ENCODE results near the gene GRIA1.

The GRIA1 gene

DNA sequence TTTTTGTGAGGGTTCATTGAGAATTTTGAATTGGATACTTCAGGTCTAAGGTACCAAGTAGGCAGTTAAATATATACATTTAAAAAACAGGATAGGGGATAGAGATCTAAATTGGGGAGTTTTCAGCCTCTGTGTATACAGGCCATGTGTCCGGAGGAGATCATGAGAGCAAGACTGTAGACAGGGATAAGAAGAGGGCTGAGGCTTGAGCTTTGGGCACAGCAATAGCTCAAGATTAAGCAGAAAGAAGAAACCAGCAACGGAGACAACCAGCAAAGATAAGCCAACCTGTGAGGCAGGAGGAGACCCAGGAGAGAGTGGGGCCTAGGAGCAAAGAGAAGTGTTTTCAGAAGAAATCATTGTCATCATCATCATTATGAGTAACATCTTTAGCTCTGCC, 258.4 kb downstream of the GRIA1 start:
- H3K27ac ChIP-seq (ENCODE audit: low read length), result no peak overlapping the region
- no peaks in the 10 kb centered on the region for H3K9me3 ChIP-seq (ENCODE audit: control insufficient read depth, insufficient read depth, low read length)
- no peak overlapping the region for H3K4me3 ChIP-seq (ENCODE audit: low read length)
- H3K4me1 ChIP-seq (ENCODE audit: control insufficient read depth, insufficient read depth, low read length), result no peaks in the 10 kb centered on the region
- DNase-seq (ENCODE audit: low read depth, low spot score), result no peak
- no CpG with 5 or more reads among the region's 2 CpGs for WGBS (ENCODE audit: insufficient coverage, insufficient read length)
- H3K36me3 ChIP-seq (ENCODE audit: control insufficient read depth, insufficient read depth, low read length), result no peaks in the 10 kb centered on the region
- H3K27me3 ChIP-seq (ENCODE audit: control insufficient read depth, insufficient read depth, low read length), result no peaks in the 10 kb centered on the region

GRCh38 chr5:153749960-153750359, 259.5 kb downstream of the GRIA1 start:
- no peaks in the 10 kb centered on the region for H3K27me3 ChIP-seq (ENCODE audit: control insufficient read depth, insufficient read depth, low read length)
- no peak overlapping the region for H3K27ac ChIP-seq (ENCODE audit: low read length)
- H3K36me3 ChIP-seq (ENCODE audit: control insufficient read depth, insufficient read depth, low read length), result no peaks in the 10 kb centered on the region
- H3K9me3 ChIP-seq (ENCODE audit: control insufficient read depth, insufficient read depth, low read length), result no peaks in the 10 kb centered on the region
- no CpG with 5 or more reads among the region's 4 CpGs for WGBS (ENCODE audit: insufficient coverage, insufficient read length)
- H3K4me3 ChIP-seq (ENCODE audit: low read length), result no peak overlapping the region
- DNase-seq (ENCODE audit: low read depth, low spot score), result no peak
- H3K4me1 ChIP-seq (ENCODE audit: control insufficient read depth, insufficient read depth, low read length), result no peaks in the 10 kb centered on the region

DNA sequence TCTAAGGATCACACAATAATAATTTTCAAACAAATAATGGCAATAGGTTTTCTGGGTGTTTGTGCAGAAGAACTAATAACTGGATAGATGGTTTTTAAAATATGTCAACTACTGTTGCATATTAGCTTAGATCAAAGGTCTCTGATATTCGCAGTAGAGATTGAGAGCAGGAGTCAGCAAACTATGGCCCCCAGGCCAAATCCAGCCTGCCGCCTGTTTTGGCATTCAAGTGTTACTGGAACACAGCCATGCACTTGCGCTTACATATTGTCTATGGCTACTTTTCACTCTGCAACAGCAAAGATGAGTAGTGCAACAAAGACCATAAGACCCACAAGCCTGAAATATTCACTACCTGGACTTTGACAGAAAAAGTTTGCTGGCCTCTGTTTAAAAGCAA, 260.8 kb downstream of the GRIA1 start:
- Histone ChIP-seq H3K9me3 (ENCODE audit: control insufficient read depth, insufficient read depth, low read length) (no peaks in the 10 kb centered on the region), H3K4me3 (ENCODE audit: low read length) (no peak overlapping the region), H3K27ac (ENCODE audit: low read length) (no peak overlapping the region), H3K36me3 (ENCODE audit: control insufficient read depth, insufficient read depth, low read length) (no peaks in the 10 kb centered on the region), H3K27me3 (ENCODE audit: control insufficient read depth, insufficient read depth, low read length) (no peaks in the 10 kb centered on the region), H3K4me1 (ENCODE audit: control insufficient read depth, insufficient read depth, low read length) (no peaks in the 10 kb centered on the region)
- no CpG with 5 or more reads among the region's 3 CpGs for WGBS (ENCODE audit: insufficient coverage, insufficient read length)
- DNase-seq (ENCODE audit: low read depth, low spot score), result no peak

DNA sequence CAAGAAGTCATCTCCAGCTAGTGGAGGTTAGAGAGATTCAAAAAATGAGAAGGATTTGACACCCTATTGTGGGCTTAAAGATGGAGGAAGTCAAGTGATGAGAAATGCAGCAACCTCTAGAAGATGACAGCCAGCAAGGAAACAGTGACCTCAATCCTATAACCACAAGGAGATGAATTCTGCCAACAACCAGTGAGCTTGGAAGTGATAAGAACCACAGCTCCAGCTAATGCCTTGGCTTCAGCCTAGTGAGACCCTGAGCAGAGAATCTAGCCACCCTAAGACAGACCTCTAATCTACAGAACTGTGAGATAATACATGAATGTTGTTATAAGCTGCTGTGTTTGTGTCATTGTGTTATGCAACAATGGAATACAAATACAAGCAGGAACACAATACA, 262.4 kb downstream of the GRIA1 start:
- Histone ChIP-seq H3K4me3 (ENCODE audit: low read length) (no peak overlapping the region), H3K27me3 (ENCODE audit: control insufficient read depth, insufficient read depth, low read length) (no peaks in the 10 kb centered on the region), H3K27ac (ENCODE audit: low read length) (no peak overlapping the region), H3K4me1 (ENCODE audit: control insufficient read depth, insufficient read depth, low read length) (no peaks in the 10 kb centered on the region), H3K9me3 (ENCODE audit: control insufficient read depth, insufficient read depth, low read length) (no peaks in the 10 kb centered on the region), H3K36me3 (ENCODE audit: control insufficient read depth, insufficient read depth, low read length) (no peaks in the 10 kb centered on the region)
- no peak for DNase-seq (ENCODE audit: low read depth, low spot score)

DNA sequence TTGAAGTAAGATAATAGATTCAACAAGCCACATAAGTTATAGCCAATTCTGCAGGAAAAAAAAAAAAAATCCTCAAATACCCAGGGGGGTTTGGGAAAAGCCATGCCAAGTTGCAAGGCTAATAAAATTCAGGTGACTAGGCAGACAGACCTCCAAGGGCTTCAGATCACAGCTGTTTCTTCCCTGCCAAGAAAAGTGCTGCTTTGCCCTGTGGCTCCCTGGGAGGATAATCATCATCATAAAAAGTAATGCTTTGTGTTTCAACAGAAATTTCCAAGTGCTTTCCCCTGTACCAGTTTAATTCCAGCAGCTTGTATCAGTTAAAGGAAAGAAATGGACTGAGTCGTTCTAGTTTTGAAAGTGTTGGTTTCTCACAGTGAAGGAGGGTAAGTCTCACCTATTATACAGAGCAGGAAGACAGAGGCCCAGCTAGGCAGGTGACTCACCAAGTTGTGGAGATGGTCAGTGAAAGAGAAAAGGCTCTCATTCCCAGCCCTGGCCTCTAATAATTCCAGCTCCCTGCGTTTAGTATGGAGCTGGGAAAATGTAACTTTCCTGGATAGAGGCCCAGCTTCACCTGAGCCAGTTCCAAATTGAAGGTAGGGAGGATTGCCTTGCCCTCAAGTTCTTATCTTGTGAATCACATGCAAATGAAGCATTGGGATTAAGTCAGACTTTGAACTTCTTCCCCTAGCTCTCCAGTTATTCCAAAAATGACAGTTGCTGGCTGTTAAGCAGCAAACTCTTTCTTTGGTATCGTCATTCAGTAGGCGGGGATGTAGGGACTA, 263.4 kb downstream of the GRIA1 start:
- Histone ChIP-seq H3K27me3 (ENCODE audit: control insufficient read depth, insufficient read depth, low read length) (no peaks in the 10 kb centered on the region), H3K4me1 (ENCODE audit: control insufficient read depth, insufficient read depth, low read length) (no peaks in the 10 kb centered on the region), H3K4me3 (ENCODE audit: low read length) (no peak overlapping the region), H3K9me3 (ENCODE audit: control insufficient read depth, insufficient read depth, low read length) (no peaks in the 10 kb centered on the region), H3K36me3 (ENCODE audit: control insufficient read depth, insufficient read depth, low read length) (no peaks in the 10 kb centered on the region), H3K27ac (ENCODE audit: low read length) (no peak overlapping the region)
- no peak for DNase-seq (ENCODE audit: low read depth, low spot score)
- no CpG with 5 or more reads among the region's 4 CpGs for WGBS (ENCODE audit: insufficient coverage, insufficient read length)

GRCh38 chr5:153755913-153756500, 265.5 kb downstream of the GRIA1 start:
- no CpG with 5 or more reads among the region's 1 CpG for WGBS (ENCODE audit: insufficient coverage, insufficient read length)

DNA sequence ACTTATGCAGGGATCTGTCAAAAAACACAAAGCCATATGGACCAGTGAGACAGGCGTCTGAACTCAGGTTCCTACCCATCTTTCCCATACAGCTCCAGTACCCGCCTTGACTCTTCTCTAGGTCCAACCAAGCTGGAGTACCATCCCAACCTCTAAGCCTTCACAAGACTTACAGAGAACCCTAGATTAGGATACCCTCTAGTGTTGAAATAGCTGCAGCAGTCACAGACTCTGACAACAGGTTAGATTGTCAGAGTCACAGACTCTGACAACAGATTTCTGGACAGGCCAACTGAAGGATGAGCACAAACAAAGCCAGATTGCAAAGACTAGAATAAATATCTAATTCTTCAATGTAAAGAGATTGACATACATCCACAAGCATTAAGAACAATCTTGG, 266.1 kb downstream of the GRIA1 start:
- Histone ChIP-seq H3K4me1 (ENCODE audit: control insufficient read depth, insufficient read depth, low read length) (no peaks in the 10 kb centered on the region), H3K36me3 (ENCODE audit: control insufficient read depth, insufficient read depth, low read length) (no peaks in the 10 kb centered on the region), H3K4me3 (ENCODE audit: low read length) (no peak overlapping the region), H3K9me3 (ENCODE audit: control insufficient read depth, insufficient read depth, low read length) (no peaks in the 10 kb centered on the region), H3K27me3 (ENCODE audit: control insufficient read depth, insufficient read depth, low read length) (no peaks in the 10 kb centered on the region), H3K27ac (ENCODE audit: low read length) (no peak overlapping the region)
- no CpG with 5 or more reads among the region's 2 CpGs for WGBS (ENCODE audit: insufficient coverage, insufficient read length)
- no peak for DNase-seq (ENCODE audit: low read depth, low spot score)

More at GRCh38 chr5:153755913-153756500, 265.5 kb downstream of the GRIA1 start:
- Histone ChIP-seq H3K27me3 (ENCODE audit: control insufficient read depth, insufficient read depth, low read length) (no peaks in the 10 kb centered on the region), H3K36me3 (ENCODE audit: control insufficient read depth, insufficient read depth, low read length) (no peaks in the 10 kb centered on the region), H3K4me1 (ENCODE audit: control insufficient read depth, insufficient read depth, low read length) (no peaks in the 10 kb centered on the region), H3K9me3 (ENCODE audit: control insufficient read depth, insufficient read depth, low read length) (no peaks in the 10 kb centered on the region), H3K4me3 (ENCODE audit: low read length) (no peak overlapping the region), H3K27ac (ENCODE audit: low read length) (no peak overlapping the region)
- no peak for DNase-seq (ENCODE audit: low read depth, low spot score)

DNA sequence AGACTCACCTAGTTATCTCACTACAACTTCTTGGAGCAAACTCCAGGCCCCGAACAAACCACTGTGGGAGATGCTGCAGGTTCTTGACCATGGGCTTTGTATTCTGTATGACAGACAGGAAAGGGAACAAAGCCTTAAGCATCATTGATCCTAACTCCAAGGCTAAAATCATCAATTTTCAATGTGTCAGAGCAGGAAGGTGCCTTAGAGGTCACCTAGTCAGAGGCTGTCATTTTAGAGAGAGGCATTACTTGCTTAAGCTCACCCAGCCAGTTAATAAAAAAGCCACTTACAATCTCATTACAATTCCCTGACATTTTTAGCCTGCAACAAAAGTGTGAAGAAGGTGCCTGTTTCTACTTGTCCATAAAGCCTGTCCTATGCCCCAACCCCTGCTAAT, 275.5 kb downstream of the GRIA1 start:
- no peaks in the 10 kb centered on the region for H3K36me3 ChIP-seq (ENCODE audit: control insufficient read depth, insufficient read depth, low read length)
- no peaks in the 10 kb centered on the region for H3K9me3 ChIP-seq (ENCODE audit: control insufficient read depth, insufficient read depth, low read length)
- no peak for DNase-seq (ENCODE audit: low read depth, low spot score)
- H3K27ac ChIP-seq (ENCODE audit: low read length), result no peak overlapping the region
- no CpG with 5 or more reads among the region's 1 CpG for WGBS (ENCODE audit: insufficient coverage, insufficient read length)
- no peaks in the 10 kb centered on the region for H3K27me3 ChIP-seq (ENCODE audit: control insufficient read depth, insufficient read depth, low read length)
- H3K4me1 ChIP-seq (ENCODE audit: control insufficient read depth, insufficient read depth, low read length), result no peaks in the 10 kb centered on the region; the same call in 1 of the 2 replicates
- no peak overlapping the region for H3K4me3 ChIP-seq (ENCODE audit: low read length)

DNA sequence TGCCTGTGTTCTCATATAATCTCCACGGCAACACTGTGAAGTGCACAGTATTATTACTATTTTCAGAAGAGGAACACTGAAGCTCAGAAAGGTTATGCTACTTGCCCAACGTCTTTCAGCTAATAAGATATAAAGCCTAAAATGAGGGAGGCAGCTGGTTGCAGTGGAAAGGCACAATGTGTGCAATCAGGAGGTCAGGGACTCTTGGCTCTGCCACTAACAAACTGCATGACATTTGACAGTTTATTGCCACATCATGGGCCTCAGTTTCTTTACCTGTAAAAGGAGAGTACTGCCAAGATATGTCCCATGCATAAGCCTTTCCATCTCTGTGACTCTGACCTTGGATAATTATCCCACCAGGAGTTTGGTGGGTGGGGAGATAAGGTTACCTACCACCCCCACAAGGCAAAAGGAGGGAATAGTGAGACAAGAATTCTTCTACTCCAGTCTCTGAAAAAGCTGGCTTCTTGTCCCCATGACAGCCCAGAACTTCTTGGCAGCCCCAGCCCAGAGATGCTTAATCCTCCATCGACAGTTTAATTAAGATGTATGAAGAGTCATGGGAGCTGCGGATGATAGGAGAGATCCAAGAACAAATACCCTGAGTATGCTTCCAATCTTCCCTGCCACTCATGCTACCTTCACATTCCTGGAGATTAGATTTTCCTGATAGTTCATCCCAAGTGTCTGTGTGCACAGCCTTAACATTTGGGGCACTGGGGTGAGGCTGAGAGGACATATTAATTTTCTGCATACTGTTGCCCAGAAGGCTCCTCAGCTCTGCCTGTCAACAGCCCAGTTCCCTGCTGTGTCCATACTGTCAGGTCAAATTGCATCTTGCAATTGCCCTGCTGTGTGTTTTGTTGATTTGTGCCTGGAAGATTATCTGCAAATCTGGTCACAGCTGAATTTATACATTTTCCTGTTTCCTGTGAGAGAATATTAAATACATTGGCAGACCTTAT, 277.0 kb downstream of the GRIA1 start:
- H3K27me3 ChIP-seq (ENCODE audit: control insufficient read depth, insufficient read depth, low read length), result no peaks in the 10 kb centered on the region
- no peaks in the 10 kb centered on the region; the same call in 1 of the 2 replicates for H3K4me1 ChIP-seq (ENCODE audit: control insufficient read depth, insufficient read depth, low read length)
- no peak for DNase-seq (ENCODE audit: low read depth, low spot score)
- no peak overlapping the region for H3K27ac ChIP-seq (ENCODE audit: low read length)
- no peaks in the 10 kb centered on the region for H3K9me3 ChIP-seq (ENCODE audit: control insufficient read depth, insufficient read depth, low read length)
- no peak overlapping the region for H3K4me3 ChIP-seq (ENCODE audit: low read length)
- no CpG with 5 or more reads among the region's 4 CpGs for WGBS (ENCODE audit: insufficient coverage, insufficient read length)
- no peaks in the 10 kb centered on the region for H3K36me3 ChIP-seq (ENCODE audit: control insufficient read depth, insufficient read depth, low read length)

GRCh38 chr5:153770066-153770465, 279.6 kb downstream of the GRIA1 start:
- Histone ChIP-seq H3K36me3 (ENCODE audit: control insufficient read depth, insufficient read depth, low read length) (no peaks in the 10 kb centered on the region), H3K27ac (ENCODE audit: low read length) (no peak overlapping the region), H3K4me1 (ENCODE audit: control insufficient read depth, insufficient read depth, low read length) (no peaks in the 10 kb centered on the region; the same call in 1 of the 2 replicates), H3K9me3 (ENCODE audit: control insufficient read depth, insufficient read depth, low read length) (no peaks in the 10 kb centered on the region), H3K4me3 (ENCODE audit: low read length) (no peak overlapping the region), H3K27me3 (ENCODE audit: control insufficient read depth, insufficient read depth, low read length) (no peaks in the 10 kb centered on the region)
- whole genome bisulfite sequencing (ENCODE audit: insufficient coverage, insufficient read length), result no CpG with 5 or more reads among the region's 5 CpGs
- no peak for DNase-seq (ENCODE audit: low read depth, low spot score)

Data from iPS DF 6.9 (cell line).